HEK293 (cell line): ENCODE data around the gene TRIM62.
"Not testable (repeated sequence)": the region's sequence is repeated elsewhere in the genome, so short reads cannot be mapped to it uniquely, and the experiment has no call there.

Experiments
- CTCF ChIA-PET: fragments of 350-600 bp; formaldehyde crosslinking; extraction: SDS; loops from one replicate; lab custom pipeline; 2021; ENCODE audit warnings: antibody characterized with exemption; lab: Yijun Ruan, JAX
- POLR2A ChIA-PET: fragments of 300-600 bp; formaldehyde crosslinking; extraction: SDS; loops from one replicate; lab custom pipeline; 2020; ENCODE audit warnings: antibody characterized with exemption, inconsistent platforms; lab: Yijun Ruan, JAX
- H3K27ac ChIP-seq: fragments of 200-500 bp; sonication (Bioruptor generic); 2 replicates; pipeline ENCODE4 v1.5.1; 2014; ENCODE audit warnings: low read depth, low read length, control low read depth, inconsistent platforms; ENCODE audit errors: extremely low read depth
- H3K36me3 ChIP-seq, 2 experiments: fragments of 200-500 bp in 1 of 2; sonication (Bioruptor generic) in 1 of 2; 1 replicate in 1 of 2; 2 replicates in 1 of 2; pipeline ENCODE4 v1.5.1; 2014 to 2017; ENCODE audit warnings: inconsistent platforms in 2 of 2, low read length in 2 of 2; ENCODE audit not compliant: control insufficient read depth in 2 of 2, insufficient read depth in 1 of 2
- H3K4me1 ChIP-seq: fragments of 200-500 bp; sonication (Bioruptor generic); 2 replicates; pipeline ENCODE4 v1.5.1; 2014; ENCODE audit warnings: mild to moderate bottlenecking, low read length, inconsistent platforms; ENCODE audit not compliant: control insufficient read depth, insufficient read depth
- H3K4me3 ChIP-seq: 2 replicates; pipeline ENCODE4 v1.5.1; 2011; ENCODE audit warnings: low read depth, mild to moderate bottlenecking, control low read depth, low read length, moderate library complexity
- H3K9me3 ChIP-seq: fragments of 200-500 bp; sonication (Bioruptor generic); 2 replicates; pipeline ENCODE4 v1.5.1; 2014; ENCODE audit warnings: low read depth, low read length, inconsistent platforms; ENCODE audit not compliant: control insufficient read depth, insufficient read depth
- REPIN1 ChIP-seq: fragments of 450-650 bp; formaldehyde crosslinking; IDR thresholded peaks from 2 replicates; pipeline ENCODE4 v1.5.1; 2017; ENCODE audit warnings: missing biosample characterization, missing genetic modification characterization, low read depth
- SETDB1 ChIP-seq: IDR thresholded peaks from one replicate; pipeline ENCODE4 v1.6.1; 2017; ENCODE audit warnings: mild to moderate bottlenecking, low read length, moderate library complexity, mixed read lengths; ENCODE audit not compliant: insufficient read length
- ZNF112 ChIP-seq: fragments of 450-650 bp; formaldehyde crosslinking; IDR thresholded peaks from 2 replicates; pipeline ENCODE4 v1.5.0; 2017; ENCODE audit warnings: missing biosample characterization, missing genetic modification characterization
- ZNF221 ChIP-seq: fragments of 450-650 bp; formaldehyde crosslinking; IDR thresholded peaks from 2 replicates; pipeline ENCODE4 v1.5.1; 2017; ENCODE audit warnings: missing biosample characterization, missing genetic modification characterization, borderline replicate concordance
- ZNF26 ChIP-seq: fragments of 450-650 bp; formaldehyde crosslinking; IDR thresholded peaks from 2 replicates; pipeline ENCODE4 v1.5.1; 2016; ENCODE audit warnings: missing biosample characterization, missing genetic modification characterization
- ZNF302 ChIP-seq: fragments of 450-650 bp; formaldehyde crosslinking; IDR thresholded peaks from 2 replicates; pipeline ENCODE4 v1.5.1; 2016; ENCODE audit warnings: missing biosample characterization, missing genetic modification characterization, low read depth
- ZNF391 ChIP-seq: fragments of 450-650 bp; formaldehyde crosslinking; IDR thresholded peaks from 2 replicates; pipeline ENCODE4 v1.5.1; 2016; ENCODE audit warnings: low read depth, missing biosample characterization, missing genetic modification characterization, borderline replicate concordance
- ZNF501 ChIP-seq: fragments of 450-650 bp; formaldehyde crosslinking; IDR thresholded peaks from 2 replicates; pipeline ENCODE4 v1.5.1; 2016; ENCODE audit warnings: missing biosample characterization, missing genetic modification characterization
- TF ChIP-seq, protein P1 (sequence below): fragments of 450-650 bp; formaldehyde crosslinking; IDR thresholded peaks from 2 replicates; pipeline ENCODE4 v1.5.1; 2016; ENCODE audit warnings: missing biosample characterization, missing genetic modification characterization

Gene TRIM62

GRCh38 chr1:33110477-33110876 lies 71.4 kb downstream of the TRIM62 start:
- ChIA-PET CTCF (interaction anchor here (0.7 to 1.3 kb wide), 2 partner anchors 15 to 140 kb away, joined by 3 to 5 read pairs; no protein-coding TSS in a partner anchor), POLR2A (no interaction called here)
- no peak overlapping the region for H3K27ac ChIP-seq
- peaks cover 0 to 2% of the 10 kb centered on the region in 2 experiments; a peak in 1 of 3 replicates for H3K36me3 ChIP-seq
- H3K9me3 ChIP-seq: no peaks in the 10 kb centered on the region
- no peak overlapping the region for H3K4me3 ChIP-seq
- TF ChIP-seq SETDB1 (peak; percentile 66), ZNF221 (tag by site-specific recombination) (no peak)
- H3K4me1 ChIP-seq: no peaks in the 10 kb centered on the region

DNA sequence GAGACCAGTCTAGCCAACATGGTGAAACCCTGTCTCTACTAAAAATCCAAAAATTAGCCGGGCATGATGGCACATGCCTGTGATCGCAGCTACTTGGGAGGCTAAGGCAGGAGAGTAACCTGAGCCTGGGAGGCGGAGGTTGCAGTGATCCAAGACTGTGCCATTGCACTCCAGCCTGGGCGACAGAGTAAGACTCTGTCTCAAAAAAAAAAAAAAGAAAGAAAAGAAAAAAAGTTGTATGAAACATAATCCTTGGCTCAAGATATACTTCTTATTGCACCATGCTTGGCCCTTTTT lies 81.8 kb downstream of the TRIM62 start:
- CTCF ChIA-PET: interaction anchor here (0.6 to 1.1 kb wide), 4 partner anchors 14 to 368 kb away, joined by 4 to 5 read pairs (median 4); no protein-coding TSS in a partner anchor
- not testable (repeated sequence) for H3K27ac ChIP-seq

DNA sequence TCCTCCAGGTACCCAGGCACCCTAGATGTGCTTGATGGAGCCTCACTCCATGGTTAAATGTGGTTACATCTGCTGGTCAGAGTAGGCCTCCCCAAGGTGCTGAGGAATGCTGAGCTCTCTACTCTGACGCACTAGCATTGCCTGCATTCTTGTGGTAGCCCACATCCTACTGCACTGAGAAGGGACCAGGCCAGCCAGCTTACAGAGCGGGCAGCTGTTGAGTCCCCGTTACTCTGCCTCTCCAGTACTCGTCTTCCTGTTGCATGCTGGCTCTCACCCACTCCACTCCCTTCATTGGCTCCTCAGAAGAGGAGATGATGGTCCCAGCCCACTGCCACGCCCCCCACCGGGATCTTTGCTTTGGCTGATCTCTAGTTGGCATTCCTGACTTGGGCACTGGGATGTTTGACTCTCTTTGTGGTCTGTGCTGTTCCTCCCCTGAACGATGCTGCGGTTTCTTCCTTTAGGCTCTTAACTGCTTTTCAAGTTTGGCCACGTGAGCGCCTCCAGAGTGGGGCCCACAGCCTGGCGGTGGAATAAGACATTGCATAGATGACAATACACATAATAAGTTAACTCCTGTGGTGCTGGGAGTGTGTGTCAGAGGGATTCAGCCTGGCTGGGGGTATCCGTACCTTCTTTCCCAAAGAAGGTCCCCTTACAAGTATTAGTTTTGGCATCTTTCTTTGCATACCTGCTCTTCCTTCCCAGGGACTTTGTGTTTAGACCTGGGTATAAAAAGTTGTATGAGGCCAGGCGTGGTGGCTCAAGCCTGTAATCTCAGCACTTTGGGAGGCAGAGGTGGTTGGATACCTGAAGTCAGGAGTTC lies 82.3 kb downstream of the TRIM62 start:
- CTCF ChIA-PET: interaction anchor here (0.6 to 1.4 kb wide), 5 partner anchors 13 to 513 kb away, joined by 3 to 7 read pairs (median 3); no protein-coding TSS in a partner anchor
- Histone ChIP-seq H3K4me1 (no peaks in the 10 kb centered on the region), H3K4me3 (no peak overlapping the region), H3K9me3 (no peaks in the 10 kb centered on the region), H3K27ac (no peak overlapping the region), H3K36me3 (peaks cover 0 to 50% of the 10 kb centered on the region in 2 experiments; a peak in 1 of 3 replicates)
- TF ChIP-seq REPIN1 (tag by site-specific recombination): no peak
- TF ChIP-seq, protein P1, sequence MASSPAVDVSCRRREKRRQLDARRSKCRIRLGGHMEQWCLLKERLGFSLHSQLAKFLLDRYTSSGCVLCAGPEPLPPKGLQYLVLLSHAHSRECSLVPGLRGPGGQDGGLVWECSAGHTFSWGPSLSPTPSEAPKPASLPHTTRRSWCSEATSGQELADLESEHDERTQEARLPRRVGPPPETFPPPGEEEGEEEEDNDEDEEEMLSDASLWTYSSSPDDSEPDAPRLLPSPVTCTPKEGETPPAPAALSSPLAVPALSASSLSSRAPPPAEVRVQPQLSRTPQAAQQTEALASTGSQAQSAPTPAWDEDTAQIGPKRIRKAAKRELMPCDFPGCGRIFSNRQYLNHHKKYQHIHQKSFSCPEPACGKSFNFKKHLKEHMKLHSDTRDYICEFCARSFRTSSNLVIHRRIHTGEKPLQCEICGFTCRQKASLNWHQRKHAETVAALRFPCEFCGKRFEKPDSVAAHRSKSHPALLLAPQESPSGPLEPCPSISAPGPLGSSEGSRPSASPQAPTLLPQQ (tag by site-specific recombination): 0 out of 2 replicates have a peak, but pooled peaks have one; percentile 31
- POLR2A ChIA-PET: interaction anchor here (0.5 to 1.1 kb wide), 3 partner anchors 19 to 590 kb away, joined by 3 to 10 read pairs (median 5); partner anchors contain the start of gene AZIN2

More for the DNA sequence above, 81.8 kb downstream of the TRIM62 start:
- H3K9me3 ChIP-seq, POLR2A ChIA-PET, H3K4me1 ChIP-seq, H3K4me3 ChIP-seq: not testable (repeated sequence)
- peaks cover 0 to 50% of the 10 kb centered on the region in 2 experiments; a peak in 1 of 3 replicates for H3K36me3 ChIP-seq

DNA sequence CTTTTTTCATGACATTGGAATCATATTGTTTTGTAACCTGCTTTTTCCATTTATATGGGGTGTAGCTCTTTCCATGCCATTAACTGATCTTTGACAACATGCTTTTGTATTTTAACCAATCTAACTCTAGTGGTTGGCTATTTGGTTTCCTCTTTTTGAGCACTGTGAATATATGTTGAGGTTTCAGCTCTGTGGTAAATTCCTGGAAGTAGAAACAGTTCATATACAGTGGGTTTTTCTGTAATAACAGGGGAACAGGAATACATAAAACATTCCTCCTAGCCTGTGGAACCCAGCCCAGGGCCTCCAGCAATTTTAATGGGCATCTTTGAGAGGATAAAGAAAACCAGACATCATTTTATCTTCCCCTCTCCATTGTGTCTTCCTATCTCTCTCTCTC lies 83.5 kb downstream of the TRIM62 start:
- CTCF ChIA-PET: interaction anchor here (0.6 to 1.4 kb wide), 2 partner anchors 29 to 166 kb away, joined by 3 to 7 read pairs; no protein-coding TSS in a partner anchor
- no peak overlapping the region for H3K27ac ChIP-seq

More for the DNA sequence above, 83.5 kb downstream of the TRIM62 start:
- Histone ChIP-seq H3K36me3 (peaks cover 0 to 46% of the 10 kb centered on the region in 2 experiments; a peak in 1 of 3 replicates), H3K4me3 (no peak overlapping the region), H3K9me3 (no peaks in the 10 kb centered on the region), H3K4me1 (no peaks in the 10 kb centered on the region)
- POLR2A ChIA-PET: no interaction called here
- no peak for TF ChIP-seq ZNF391 (tag by site-specific recombination)
- TF ChIP-seq ZNF26 (tag by site-specific recombination): no peak
- no peak for TF ChIP-seq ZNF112 (tag by site-specific recombination)
- TF ChIP-seq ZNF302: no peak
- TF ChIP-seq ZNF501 (tag by site-specific recombination): no peak
- no peak for TF ChIP-seq SETDB1
